Amniotic stem cell (primary cell): ENCODE measurements around the gene DUOXA1.
"Not testable (repeated sequence)": the region's sequence is repeated elsewhere in the genome, so short reads cannot be mapped to it uniquely, and the experiment has no call there.

Source experiments
- DNase-seq: peaks from one replicate; lab custom pipeline; 2025; lab: John Stamatoyannopoulos, UW

DUOXA1 gene

GRCh38 chr15:45112591-45113379 is 16.9 kb downstream of the DUOXA1 start:
- no peak for DNase-seq

GRCh38 chr15:45112143-45112590 is 17.5 kb downstream of the DUOXA1 start:
- no peak for DNase-seq

- DNase-seq = no peak
Observed at GRCh38 chr15:45111390-45112142, 18.1 kb downstream of the DUOXA1 start.

- no peak for DNase-seq
Observed at GRCh38 chr15:45110256-45110820, 19.3 kb downstream of the DUOXA1 start.

GRCh38 chr15:45107941-45108630 is 21.6 kb downstream of the DUOXA1 start:
- DNase-seq = no peak

GRCh38 chr15:45106002-45106790 is 23.5 kb downstream of the DUOXA1 start:
- no peak for DNase-seq

GRCh38 chr15:45105586-45105985 is 24.1 kb downstream of the DUOXA1 start:
- no peak for DNase-seq

- DNase-seq = not testable (repeated sequence)
Observed at GRCh38 chr15:45104170-45104569, 25.5 kb downstream of the DUOXA1 start.

GRCh38 chr15:45102226-45102625 is 27.5 kb downstream of the DUOXA1 start:
- DNase-seq = no peak

- DNase-seq = no peak
Observed at GRCh38 chr15:45101749-45102148, 27.9 kb downstream of the DUOXA1 start.

GRCh38 chr15:45100884-45101625 is 28.6 kb downstream of the DUOXA1 start:
- DNase-seq = no peak

GRCh38 chr15:45099549-45100165 is 30.0 kb downstream of the DUOXA1 start:
- no peak for DNase-seq

- no peak for DNase-seq
Observed at GRCh38 chr15:45097466-45097865, 32.2 kb downstream of the DUOXA1 start.

- no peak for DNase-seq
Observed at GRCh38 chr15:45095661-45096060, 34.0 kb downstream of the DUOXA1 start.

GRCh38 chr15:45094358-45094730 is 35.3 kb downstream of the DUOXA1 start:
- DNase-seq = no peak

GRCh38 chr15:45093622-45094357 is 35.9 kb downstream of the DUOXA1 start:
- DNase-seq = no peak

- no peak for DNase-seq
Observed at GRCh38 chr15:45093013-45093412, 36.7 kb downstream of the DUOXA1 start.

- DNase-seq = no peak
Observed at GRCh38 chr15:45091576-45091975, 38.1 kb downstream of the DUOXA1 start.

- DNase-seq = no peak
Observed at GRCh38 chr15:45091161-45091560, 38.5 kb downstream of the DUOXA1 start.
